HEK293T (cell line): ENCODE results near the gene C19orf67.
A peak's percentile ranks its signal among the peaks of the same experiment; 100 is the strongest.
"Not testable (repeated sequence)": the region's sequence is repeated elsewhere in the genome, so short reads cannot be mapped to it uniquely, and the experiment has no call there.

ENCODE experiments used
- CTCF ChIA-PET: fragments of 350-600 bp; formaldehyde crosslinking; extraction: SDS; loops from one replicate; lab custom pipeline; 2021; ENCODE audit warnings: antibody characterized with exemption, inconsistent platforms; lab: Yijun Ruan, JAX
- POLR2A ChIA-PET: fragments of 350-600 bp; formaldehyde crosslinking; extraction: SDS; loops from one replicate; lab custom pipeline; 2020; ENCODE audit warnings: antibody characterized with exemption, inconsistent platforms; lab: Yijun Ruan, JAX
- DNase-seq: peaks from one replicate; pipeline ENCODE4 v3.0.0; 2012; ENCODE audit warnings: mixed read lengths; ENCODE audit errors: extremely low spot score
- ARNT ChIP-seq: fragments of 450-650 bp; IDR thresholded peaks from 2 replicates; pipeline ENCODE4 v1.6.1; 2017; ENCODE audit warnings: mild to moderate bottlenecking
- BHLHE40 ChIP-seq: fragments of 450-650 bp; IDR thresholded peaks from 2 replicates; pipeline ENCODE4 v1.6.1; 2016; ENCODE audit warnings: mild to moderate bottlenecking, moderate library complexity, borderline replicate concordance
- CTBP1 ChIP-seq: fragments of 450-650 bp; IDR thresholded peaks from 2 replicates; pipeline ENCODE4 v1.6.1; 2016; ENCODE audit warnings: borderline replicate concordance
- ELF4 ChIP-seq: fragments of 450-650 bp; IDR thresholded peaks from 2 replicates; pipeline ENCODE4 v1.6.1; 2017; ENCODE audit warnings: antibody characterized with exemption
- FOXA1 ChIP-seq: fragments of 450-650 bp; IDR thresholded peaks from 2 replicates; pipeline ENCODE4 v1.6.1; 2016; ENCODE audit warnings: mild to moderate bottlenecking
- FOXK2 ChIP-seq: fragments of 450-650 bp; IDR thresholded peaks from 2 replicates; pipeline ENCODE4 v1.6.1; 2016; ENCODE audit warnings: mild to moderate bottlenecking
- FOXM1 ChIP-seq: fragments of 450-650 bp; IDR thresholded peaks from 2 replicates; pipeline ENCODE4 v1.6.1; 2017; ENCODE audit warnings: mild to moderate bottlenecking, borderline replicate concordance
- HDGF ChIP-seq: fragments of 450-650 bp; IDR thresholded peaks from 2 replicates; pipeline ENCODE4 v1.6.1; 2017; ENCODE audit warnings: antibody characterized with exemption, borderline replicate concordance
- L3MBTL2 ChIP-seq: fragments of 450-650 bp; conservative IDR thresholded peaks from 2 replicates; pipeline ENCODE4 v1.6.1; 2016; ENCODE audit warnings: mild to moderate bottlenecking
- LEF1 ChIP-seq: fragments of 450-650 bp; IDR thresholded peaks from 2 replicates; pipeline ENCODE4 v1.6.1; 2017; ENCODE audit warnings: mild to moderate bottlenecking, borderline replicate concordance
- NFRKB ChIP-seq: fragments of 450-650 bp; IDR thresholded peaks from 2 replicates; pipeline ENCODE4 v1.6.1; 2016; ENCODE audit warnings: mild to moderate bottlenecking, moderate library complexity
- PKNOX1 ChIP-seq: fragments of 450-650 bp; IDR thresholded peaks from 2 replicates; pipeline ENCODE4 v1.6.1; 2016
- SP1 ChIP-seq: fragments of 450-650 bp; IDR thresholded peaks from 2 replicates; pipeline ENCODE4 v1.6.1; 2017
- SUZ12 ChIP-seq: fragments of 450-650 bp; IDR thresholded peaks from 2 replicates; pipeline ENCODE4 v1.6.1; 2016; ENCODE audit warnings: mild to moderate bottlenecking
- TARDBP ChIP-seq: fragments of 450-650 bp; IDR thresholded peaks from 2 replicates; pipeline ENCODE4 v1.6.1; 2016
- ZNF384 ChIP-seq: fragments of 450-650 bp; IDR thresholded peaks from 2 replicates; pipeline ENCODE4 v1.6.1; 2016

C19orf67 gene

GRCh38 chr19:14050512-14050911, 35.1 kb downstream of the C19orf67 start:
- TF ChIP-seq BHLHE40 = no peak
- TF ChIP-seq SP1 = no peak
- no peak for TF ChIP-seq HDGF
- TF ChIP-seq FOXK2 = no peak
- no peak for TF ChIP-seq SUZ12
- no peak for TF ChIP-seq ARNT
- no peak for TF ChIP-seq TARDBP
- TF ChIP-seq LEF1 = no peak
- no peak for TF ChIP-seq CTBP1
- no peak for TF ChIP-seq NFRKB
- TF ChIP-seq ZNF384 = no peak
- no peak for TF ChIP-seq FOXA1
- no peak for TF ChIP-seq ELF4
- TF ChIP-seq PKNOX1 = no peak
- no peak for TF ChIP-seq FOXM1
- no peak for TF ChIP-seq L3MBTL2
- CTCF ChIA-PET = interaction anchor here (0.9 kb wide), 1 partner anchor 19 kb away, joined by 5 read pairs; the partner anchor contains the start of gene IL27RA

GRCh38 chr19:14048443-14049153, 37.0 kb downstream of the C19orf67 start:
- POLR2A ChIA-PET = interaction anchor here (1.3 kb wide), 1 partner anchor 9 kb away, joined by 3 read pairs; no protein-coding TSS in a partner anchor
- peak; percentile 80 for DNase-seq
- CTCF ChIA-PET = interaction anchor here (0.7 to 1.5 kb wide), 3 partner anchors 17 to 209 kb away, joined by 3 to 8 read pairs (median 4); partner anchors contain the start of genes IL27RA and MISP3
- TF ChIP-seq SUZ12 = no peak
- TF ChIP-seq PKNOX1 = no peak
- no peak for TF ChIP-seq ZNF384
- no peak for TF ChIP-seq LEF1
- TF ChIP-seq L3MBTL2 = no peak
- TF ChIP-seq ELF4 = no peak
- no peak for TF ChIP-seq HDGF
- no peak for TF ChIP-seq NFRKB
- no peak for TF ChIP-seq FOXM1
- no peak for TF ChIP-seq BHLHE40
- no peak for TF ChIP-seq SP1
- no peak for TF ChIP-seq TARDBP
- TF ChIP-seq ARNT = no peak
- TF ChIP-seq CTBP1 = no peak
- TF ChIP-seq FOXA1 = no peak
- TF ChIP-seq FOXK2 = no peak

More at GRCh38 chr19:14050512-14050911, 35.1 kb downstream of the C19orf67 start:
- POLR2A ChIA-PET = no interaction called here
- DNase-seq = no peak

GRCh38 chr19:14047866-14048265, 37.7 kb downstream of the C19orf67 start:
- ChIA-PET POLR2A (interaction anchor here (1.3 kb wide), 1 partner anchor 9 kb away, joined by 3 read pairs; no protein-coding TSS in a partner anchor), CTCF (interaction anchor here (1.5 kb wide), 1 partner anchor 24 kb away, joined by 3 read pairs; the partner anchor contains the start of gene MISP3)
- not testable (repeated sequence) for DNase-seq

GRCh38 chr19:14042659-14043608, 42.6 kb downstream of the C19orf67 start:
- DNase-seq = peak; percentile 69
- ChIA-PET POLR2A (interaction anchor here (1.8 kb wide), 1 partner anchor 11 kb away, joined by 7 read pairs; the partner anchor contains the start of gene IL27RA), CTCF (interaction anchor here (0.5 to 1.9 kb wide), 8 partner anchors 10 to 181 kb away, joined by 3 to 15 read pairs (median 4); partner anchors contain the start of genes IL27RA, MISP3 and RLN3)

GRCh38 chr19:14039181-14039580, 46.4 kb downstream of the C19orf67 start:
- ChIA-PET CTCF (no interaction called here), POLR2A (no interaction called here)
- no peak for DNase-seq
- no peak for TF ChIP-seq FOXM1
- TF ChIP-seq ARNT = no peak
- no peak for TF ChIP-seq L3MBTL2
- no peak for TF ChIP-seq HDGF
- no peak for TF ChIP-seq ZNF384
- no peak for TF ChIP-seq SP1
- no peak for TF ChIP-seq TARDBP
- no peak for TF ChIP-seq CTBP1
- no peak for TF ChIP-seq ELF4
- no peak for TF ChIP-seq PKNOX1

GRCh38 chr19:14035706-14036105, 49.9 kb downstream of the C19orf67 start:
- no peak for TF ChIP-seq PKNOX1
- TF ChIP-seq HDGF = no peak
- no peak for DNase-seq
- ChIA-PET CTCF (interaction anchor here (0.7 to 1.0 kb wide), 2 partner anchors 13 to 156 kb away, joined by 3 to 5 read pairs; no protein-coding TSS in a partner anchor), POLR2A (no interaction called here)

- DNase-seq, CTCF ChIA-PET, POLR2A ChIA-PET: not testable (repeated sequence)
These were observed 50.4 kb downstream of the C19orf67 start for GRCh38 chr19:14035159-14035558.
